Esophagus muscularis mucosa (tissue), 4 donors: ENCODE data around the gene MEPE. TPM values are rescaled to one million over a fixed set of nuclear protein-coding genes. Genes with fewer than 3 reads are reported as not detected.

ENCODE experiments used
- DNase-seq: peaks from one replicate; pipeline ENCODE4 v3.0.0-alpha.2; 2017; ENCODE audit errors: extremely low spot score
- H3K27ac ChIP-seq, 4 donors: fragments of 200-600 bp; sonication (generic); replicated peaks in 1 of 4; 1 replicate in 3 of 4; 2 replicates in 1 of 4; pipeline ENCODE4 v1.5.1; 2016 to 2019; ENCODE audit warnings: mild to moderate bottlenecking in 1 of 4
- H3K27me3 ChIP-seq, 4 donors: fragments of 200-600 bp; sonication (generic); one replicate each; pipeline versions ENCODE4 v1.5.1 to v1.6.0; 2016 to 2019
- H3K36me3 ChIP-seq, 4 donors: fragments of 200-600 bp; sonication (generic); one replicate each; pipeline ENCODE4 v1.5.1; 2016 to 2019
- H3K4me1 ChIP-seq, 4 donors: fragments of 200-600 bp; sonication (generic); one replicate each; pipeline ENCODE4 v1.5.1; 2016 to 2019
- H3K4me3 ChIP-seq, 4 donors: fragments of 200-600 bp; sonication (generic); 1 replicate in 2 of 4; 2 replicates in 2 of 4; pipeline ENCODE4 v1.5.1; 2016 to 2019; ENCODE audit warnings: mild to moderate bottlenecking in 4 of 4, moderate library complexity in 1 of 4
- H3K9me3 ChIP-seq, 4 donors: fragments of 200-600 bp; sonication (generic); 1 replicate in 3 of 4; 2 replicates in 1 of 4; pipeline ENCODE4 v1.5.1; 2016 to 2019
- CTCF ChIP-seq, 3 experiments: fragments of 200-600 bp in 2 of 3; fragments of 450-650 bp in 1 of 3; sonication (generic) in 2 of 3; IDR thresholded peaks; one replicate each; pipeline ENCODE4 v1.5.1; 2017 to 2019; ENCODE audit warnings: antibody characterized with exemption in 3 of 3, mild to moderate bottlenecking in 2 of 3, moderate library complexity in 1 of 3
- EP300 ChIP-seq: sonication (generic); formaldehyde crosslinking; IDR thresholded peaks from one replicate; pipeline ENCODE4 v1.6.1; 2017; ENCODE audit warnings: antibody characterized with exemption
- POLR2A ChIP-seq: fragments of 450-650 bp; IDR thresholded peaks from one replicate; pipeline ENCODE4 v1.6.1; 2017; ENCODE audit warnings: antibody characterized with exemption, moderate library complexity, mild to moderate bottlenecking, low read depth
- POLR2AphosphoS5 ChIP-seq, 2 donors: sonication (generic); formaldehyde crosslinking; IDR thresholded peaks; one replicate each; pipeline ENCODE4 v1.6.1; 2017; ENCODE audit warnings: antibody characterized with exemption in 2 of 2
- WGBS: methylation state at CpG from one replicate; pipeline ENCODE4 v1.1.5; 2018; 5-methylcytosine and 5-hydroxymethylcytosine counted together
- intact Hi-C: fragments of 100-400 bp; cut with DNase I; formaldehyde crosslinking; loops from one replicate; pipeline ENCODE4 v1.15.1; 2023
- total RNA-seq, 4 donors: library from RNA; depleted of rRNA; stranded (reverse); fragments of >200 nt; gene quantifications; one replicate each; pipeline versions ENCODE4 v1.1.0 to v1.2.1, GENCODE V29; 2016

MEPE gene
- total RNA-seq, 4 donors from 2014 or later, result not detected

- WGBS, result 69% methylated on average over 1 of the region's 1 CpG
- peaks cover 0 to 7% (median 0%) of the 10 kb centered on the region in 4 donors for H3K4me1 ChIP-seq
- intact Hi-C loops, result no loop called here
Measured at GRCh38 chr4:87865960-87866598, 33.3 kb downstream of the MEPE start.

GRCh38 chr4:87868522-87868921 lies 35.8 kb downstream of the MEPE start:
- DNase-seq, result no peak
- Histone ChIP-seq H3K9me3 (no peaks in the 10 kb centered on the region), H3K4me1 (peaks cover 0 to 7% (median 0%) of the 10 kb centered on the region in 4 donors), H3K27me3 (no peaks in the 10 kb centered on the region), H3K36me3 (no peaks in the 10 kb centered on the region), H3K4me3 (no peak overlapping the region), H3K27ac (no peak overlapping the region)
- intact Hi-C loops, result no loop called here
- TF ChIP-seq POLR2AphosphoS5 (IDR thresholded peaks at IDR 0.05) (no peak), CTCF (IDR thresholded peaks at IDR 0.05) (no peak), EP300 (no peak), POLR2A (no peak)
- 35% methylated on average over 1 of the region's 1 CpG for WGBS

More at GRCh38 chr4:87865960-87866598, 33.3 kb downstream of the MEPE start:
- Histone ChIP-seq H3K36me3 (no peaks in the 10 kb centered on the region), H3K4me3 (no peak overlapping the region), H3K9me3 (no peaks in the 10 kb centered on the region), H3K27me3 (no peaks in the 10 kb centered on the region), H3K27ac (no peak overlapping the region)
- DNase-seq, result no peak
- TF ChIP-seq CTCF (IDR thresholded peaks at IDR 0.05) (no peak), EP300 (no peak), POLR2AphosphoS5 (IDR thresholded peaks at IDR 0.05) (no peak), POLR2A (no peak)

- Histone ChIP-seq H3K9me3 (no peaks in the 10 kb centered on the region), H3K27ac (no peak overlapping the region), H3K4me3 (no peak overlapping the region), H3K4me1 (no peaks in the 10 kb centered on the region), H3K36me3 (no peaks in the 10 kb centered on the region), H3K27me3 (no peaks in the 10 kb centered on the region)
- WGBS, result 36% methylated on average over 1 of the region's 1 CpG
- intact Hi-C loops, result no loop called here
- no peak for DNase-seq
- TF ChIP-seq POLR2AphosphoS5 (IDR thresholded peaks at IDR 0.05), result no peak
- no peak for TF ChIP-seq POLR2A
- TF ChIP-seq EP300, result no peak
- TF ChIP-seq CTCF (IDR thresholded peaks at IDR 0.05), result no peak
Measured at GRCh38 chr4:87872028-87872427, 39.3 kb downstream of the MEPE start.

- intact Hi-C loops, result no loop called here
- Histone ChIP-seq H3K9me3 (no peaks in the 10 kb centered on the region), H3K27ac (no peak overlapping the region), H3K4me1 (no peaks in the 10 kb centered on the region), H3K4me3 (no peak overlapping the region), H3K36me3 (no peaks in the 10 kb centered on the region), H3K27me3 (no peaks in the 10 kb centered on the region)
- DNase-seq, result no peak
- TF ChIP-seq POLR2A (no peak), CTCF (IDR thresholded peaks at IDR 0.05) (no peak), EP300 (no peak)
- WGBS, result 64% methylated on average over 2 of the region's 2 CpGs
Measured at GRCh38 chr4:87875191-87875590, 42.4 kb downstream of the MEPE start.

- H3K36me3 ChIP-seq, result no peaks in the 10 kb centered on the region
- H3K4me1 ChIP-seq, result no peaks in the 10 kb centered on the region
- H3K4me3 ChIP-seq, result no peak overlapping the region
- DNase-seq, result no peak
- WGBS, result 57% methylated on average over 1 of the region's 1 CpG
- H3K27ac ChIP-seq, result no peak overlapping the region
- no peaks in the 10 kb centered on the region for H3K9me3 ChIP-seq
- TF ChIP-seq POLR2AphosphoS5 (IDR thresholded peaks at IDR 0.05) (no peak), CTCF (IDR thresholded peaks at IDR 0.05) (no peak), POLR2A (no peak), EP300 (no peak)
- H3K27me3 ChIP-seq, result no peaks in the 10 kb centered on the region
- intact Hi-C loops, result no loop called here
Measured at GRCh38 chr4:87880106-87880505, 47.3 kb downstream of the MEPE start.
